ENCODE measurements around the gene ETS1.

ETS1 gene

DNA sequence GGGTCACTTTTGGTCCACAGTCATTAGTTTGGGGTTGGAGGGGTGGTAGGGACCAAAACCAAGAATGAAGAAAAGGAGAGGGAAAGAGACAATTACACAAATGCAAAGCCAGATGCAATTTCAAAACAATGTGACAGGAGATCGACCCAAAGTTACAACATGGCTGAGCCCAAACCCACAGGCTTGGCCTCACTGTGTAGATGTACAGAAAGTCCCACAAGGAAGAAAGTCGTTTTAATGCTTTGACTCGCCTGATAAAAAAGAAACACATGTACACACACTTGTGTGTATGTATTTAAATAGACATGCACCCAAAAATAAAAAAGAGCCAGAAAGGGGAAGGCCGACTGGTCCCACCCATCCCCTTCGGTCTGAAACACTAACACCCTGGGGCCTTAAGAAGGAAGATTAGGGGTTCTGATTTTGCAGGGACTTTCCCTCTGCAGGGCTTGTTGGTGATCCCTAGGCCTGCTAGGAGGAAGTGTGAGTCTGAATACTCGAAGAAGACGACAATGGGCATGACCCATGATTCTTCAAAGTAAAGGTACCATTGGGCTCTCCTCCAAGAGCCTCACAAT lies 104.1 kb downstream of the ETS1 start:
- no peaks in the 10 kb centered on the region for H3K9me3 ChIP-seq (ENCODE audit: control insufficient read depth, low read length)
- no peaks in the 10 kb centered on the region for H3K27me3 ChIP-seq (ENCODE audit: control insufficient read depth, insufficient read depth, low read length, poor library complexity, severe bottlenecking)
- no peak overlapping the region for H3K27ac ChIP-seq (ENCODE audit: insufficient read depth, low read depth, low read length, poor library complexity, severe bottlenecking)
- 92 to 96% methylated on average over 5 to 7 of the region's 7 CpGs for WGBS, 2 experiments
- no peaks in the 10 kb centered on the region for H3K36me3 ChIP-seq (ENCODE audit: control insufficient read depth, insufficient read depth, low read length)
- H3K4me3 ChIP-seq (ENCODE audit: insufficient read depth, low read depth, low read length) = no peak overlapping the region
- H3K4me1 ChIP-seq (ENCODE audit: control insufficient read depth, insufficient read depth, low read length) = no peaks in the 10 kb centered on the region

- Histone ChIP-seq H3K4me1 (ENCODE audit: control insufficient read depth, insufficient read depth, low read length) (no peaks in the 10 kb centered on the region), H3K4me3 (ENCODE audit: insufficient read depth, low read depth, low read length) (no peak overlapping the region)
- 94% methylated on average over 11 of the region's 11 CpGs for WGBS, 2 experiments
Measured at GRCh38 chr11:128482512-128483191, 104.7 kb downstream of the ETS1 start.

DNA sequence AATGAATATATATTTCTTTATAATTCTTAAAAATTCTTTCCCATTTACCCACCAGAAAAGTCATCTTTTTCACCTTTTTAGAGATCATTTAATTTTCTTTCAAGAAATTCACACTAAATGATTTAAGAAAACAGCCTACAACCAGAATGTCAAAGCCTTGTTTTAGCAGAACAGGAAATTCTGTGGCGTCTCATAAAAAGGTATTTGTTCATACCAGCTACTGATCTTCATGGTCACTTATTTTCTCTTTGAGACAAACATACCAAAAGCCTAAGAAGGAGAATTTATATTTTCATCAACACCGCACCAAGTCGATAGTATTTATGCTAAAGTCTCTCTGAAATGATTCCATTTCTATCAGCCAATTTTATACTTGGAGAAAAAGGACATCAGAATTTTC lies 105.3 kb downstream of the ETS1 start:
- WGBS, 2 experiments = 96 to 97% methylated on average over 3 of the region's 3 CpGs
- H3K9me3 ChIP-seq (ENCODE audit: control insufficient read depth, low read length) = no peaks in the 10 kb centered on the region
- H3K36me3 ChIP-seq (ENCODE audit: control insufficient read depth, insufficient read depth, low read length) = no peaks in the 10 kb centered on the region
- H3K4me1 ChIP-seq (ENCODE audit: control insufficient read depth, insufficient read depth, low read length) = no peaks in the 10 kb centered on the region
- H3K27ac ChIP-seq (ENCODE audit: insufficient read depth, low read depth, low read length, poor library complexity, severe bottlenecking) = no peak overlapping the region
- H3K4me3 ChIP-seq (ENCODE audit: insufficient read depth, low read depth, low read length) = no peak overlapping the region
- H3K27me3 ChIP-seq (ENCODE audit: control insufficient read depth, insufficient read depth, low read length, poor library complexity, severe bottlenecking) = no peaks in the 10 kb centered on the region

More at GRCh38 chr11:128482512-128483191, 104.7 kb downstream of the ETS1 start:
- no peaks in the 10 kb centered on the region for H3K27me3 ChIP-seq (ENCODE audit: control insufficient read depth, insufficient read depth, low read length, poor library complexity, severe bottlenecking)
- H3K36me3 ChIP-seq (ENCODE audit: control insufficient read depth, insufficient read depth, low read length) = no peaks in the 10 kb centered on the region
- no peak overlapping the region for H3K27ac ChIP-seq (ENCODE audit: insufficient read depth, low read depth, low read length, poor library complexity, severe bottlenecking)
- no peaks in the 10 kb centered on the region for H3K9me3 ChIP-seq (ENCODE audit: control insufficient read depth, low read length)

DNA sequence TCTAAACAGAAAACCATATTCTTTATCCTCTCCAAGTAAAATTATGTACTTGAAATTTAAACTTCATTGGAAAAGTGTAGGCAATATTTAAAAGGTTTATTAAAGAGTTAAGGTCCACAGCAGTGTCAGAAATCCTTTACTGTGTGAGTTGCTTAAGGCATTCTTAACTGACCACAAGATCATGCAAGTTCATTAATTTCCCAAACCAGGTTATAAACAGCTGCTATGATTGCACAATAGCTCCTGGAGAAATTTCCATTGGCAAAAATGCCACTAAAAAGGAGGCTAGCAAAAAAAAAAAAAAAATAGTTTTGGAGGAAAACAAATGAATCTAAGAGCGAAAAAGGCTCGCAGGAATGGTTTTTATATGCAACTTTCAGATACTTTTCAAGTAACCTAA lies 106.2 kb downstream of the ETS1 start:
- Histone ChIP-seq H3K27me3 (ENCODE audit: control insufficient read depth, insufficient read depth, low read length, poor library complexity, severe bottlenecking) (no peaks in the 10 kb centered on the region), H3K4me3 (ENCODE audit: insufficient read depth, low read depth, low read length) (no peak overlapping the region), H3K9me3 (ENCODE audit: control insufficient read depth, low read length) (no peaks in the 10 kb centered on the region), H3K36me3 (ENCODE audit: control insufficient read depth, insufficient read depth, low read length) (no peaks in the 10 kb centered on the region), H3K27ac (ENCODE audit: insufficient read depth, low read depth, low read length, poor library complexity, severe bottlenecking) (no peak overlapping the region), H3K4me1 (ENCODE audit: control insufficient read depth, insufficient read depth, low read length) (no peaks in the 10 kb centered on the region)
- WGBS, 2 experiments = 91 to 95% methylated on average over 2 of the region's 2 CpGs

GRCh38 chr11:128480665-128481064 lies 106.7 kb downstream of the ETS1 start:
- no peak overlapping the region for H3K27ac ChIP-seq (ENCODE audit: insufficient read depth, low read depth, low read length, poor library complexity, severe bottlenecking)
- WGBS, 2 experiments = 94 to 97% methylated on average over 4 of the region's 4 CpGs
- no peaks in the 10 kb centered on the region for H3K4me1 ChIP-seq (ENCODE audit: control insufficient read depth, insufficient read depth, low read length)
- H3K9me3 ChIP-seq (ENCODE audit: control insufficient read depth, low read length) = no peaks in the 10 kb centered on the region
- no peaks in the 10 kb centered on the region for H3K27me3 ChIP-seq (ENCODE audit: control insufficient read depth, insufficient read depth, low read length, poor library complexity, severe bottlenecking)
- H3K36me3 ChIP-seq (ENCODE audit: control insufficient read depth, insufficient read depth, low read length) = no peaks in the 10 kb centered on the region
- H3K4me3 ChIP-seq (ENCODE audit: insufficient read depth, low read depth, low read length) = no peak overlapping the region

DNA sequence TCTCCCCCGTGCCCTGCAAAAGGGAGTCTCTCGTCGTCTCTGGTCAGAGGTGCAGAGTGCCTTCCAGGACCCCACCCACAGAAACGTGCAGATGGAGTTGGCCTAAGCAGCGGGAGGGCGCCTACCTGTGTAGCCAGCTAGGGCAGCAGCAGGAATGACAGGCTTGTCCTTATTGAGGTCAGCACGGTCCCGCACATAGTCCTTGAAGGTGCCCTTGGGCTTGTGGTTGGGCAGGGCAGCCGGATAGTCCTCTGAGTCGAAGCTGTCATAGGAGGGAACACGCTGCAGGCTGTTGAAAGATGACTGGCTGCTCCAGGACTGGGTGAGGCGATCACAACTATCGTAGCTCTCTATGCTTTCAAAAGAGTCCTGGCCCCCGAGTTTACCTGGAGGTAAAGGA lies 107.3 kb downstream of the ETS1 start:
- Histone ChIP-seq H3K36me3 (ENCODE audit: control insufficient read depth, insufficient read depth, low read length) (no peaks in the 10 kb centered on the region), H3K4me3 (ENCODE audit: insufficient read depth, low read depth, low read length) (no peak overlapping the region), H3K9me3 (ENCODE audit: control insufficient read depth, low read length) (no peaks in the 10 kb centered on the region), H3K27me3 (ENCODE audit: control insufficient read depth, insufficient read depth, low read length, poor library complexity, severe bottlenecking) (no peaks in the 10 kb centered on the region), H3K4me1 (ENCODE audit: control insufficient read depth, insufficient read depth, low read length) (peaks cover 2% of the 10 kb centered on the region), H3K27ac (ENCODE audit: insufficient read depth, low read depth, low read length, poor library complexity, severe bottlenecking) (no peak overlapping the region)
- WGBS, 2 experiments = 90 to 94% methylated on average over 14 of the region's 14 CpGs

- H3K36me3 ChIP-seq (ENCODE audit: control insufficient read depth, insufficient read depth, low read length) = no peaks in the 10 kb centered on the region
Measured at GRCh38 chr11:128479144-128479543, 108.2 kb downstream of the ETS1 start.

GRCh38 chr11:128478305-128478704 lies 109.1 kb downstream of the ETS1 start:
- peaks cover 18% of the 10 kb centered on the region for H3K4me1 ChIP-seq (ENCODE audit: control insufficient read depth, insufficient read depth, low read length)
- no peak overlapping the region for H3K4me3 ChIP-seq (ENCODE audit: insufficient read depth, low read depth, low read length)
- no peaks in the 10 kb centered on the region for H3K36me3 ChIP-seq (ENCODE audit: control insufficient read depth, insufficient read depth, low read length)
- H3K27me3 ChIP-seq (ENCODE audit: control insufficient read depth, insufficient read depth, low read length, poor library complexity, severe bottlenecking) = no peaks in the 10 kb centered on the region
- H3K9me3 ChIP-seq (ENCODE audit: control insufficient read depth, low read length) = no peaks in the 10 kb centered on the region
- H3K27ac ChIP-seq (ENCODE audit: insufficient read depth, low read depth, low read length, poor library complexity, severe bottlenecking) = no peak overlapping the region

More at GRCh38 chr11:128479144-128479543, 108.2 kb downstream of the ETS1 start:
- Histone ChIP-seq H3K27me3 (ENCODE audit: control insufficient read depth, insufficient read depth, low read length, poor library complexity, severe bottlenecking) (no peaks in the 10 kb centered on the region), H3K27ac (ENCODE audit: insufficient read depth, low read depth, low read length, poor library complexity, severe bottlenecking) (no peak overlapping the region), H3K9me3 (ENCODE audit: control insufficient read depth, low read length) (no peaks in the 10 kb centered on the region), H3K4me1 (ENCODE audit: control insufficient read depth, insufficient read depth, low read length) (peaks cover 11% of the 10 kb centered on the region), H3K4me3 (ENCODE audit: insufficient read depth, low read depth, low read length) (no peak overlapping the region)

DNA sequence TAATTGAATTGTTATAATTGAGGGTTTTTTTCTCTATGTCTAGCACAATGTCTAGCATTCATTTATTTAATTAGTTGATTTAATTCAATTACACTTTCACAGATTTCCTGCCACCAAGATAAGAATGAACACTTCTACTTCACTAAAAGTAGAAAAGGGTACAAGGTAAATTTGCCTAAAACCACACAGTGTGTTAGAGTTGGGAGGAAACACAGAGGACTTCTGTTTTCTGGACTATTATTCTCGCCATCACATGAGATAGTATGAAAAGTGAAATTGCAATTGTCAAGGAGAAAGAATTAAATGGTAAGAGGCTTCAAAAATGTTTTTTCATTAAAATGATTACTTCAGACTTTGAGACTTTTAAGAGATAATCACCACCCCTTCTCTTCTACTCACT lies 109.5 kb downstream of the ETS1 start:
- 95 to 100% methylated on average over 1 of the region's 1 CpG for WGBS, 2 experiments
- H3K9me3 ChIP-seq (ENCODE audit: control insufficient read depth, low read length) = no peaks in the 10 kb centered on the region
- H3K4me1 ChIP-seq (ENCODE audit: control insufficient read depth, insufficient read depth, low read length) = peaks cover 18% of the 10 kb centered on the region

GRCh38 chr11:128477278-128477677 lies 110.1 kb downstream of the ETS1 start:
- Histone ChIP-seq H3K4me3 (ENCODE audit: insufficient read depth, low read depth, low read length) (no peak overlapping the region), H3K27me3 (ENCODE audit: control insufficient read depth, insufficient read depth, low read length, poor library complexity, severe bottlenecking) (no peaks in the 10 kb centered on the region), H3K9me3 (ENCODE audit: control insufficient read depth, low read length) (no peaks in the 10 kb centered on the region), H3K36me3 (ENCODE audit: control insufficient read depth, insufficient read depth, low read length) (no peaks in the 10 kb centered on the region), H3K4me1 (ENCODE audit: control insufficient read depth, insufficient read depth, low read length) (peaks cover 18% of the 10 kb centered on the region), H3K27ac (ENCODE audit: insufficient read depth, low read depth, low read length, poor library complexity, severe bottlenecking) (no peak overlapping the region)
- WGBS, 2 experiments = 92 to 95% methylated on average over 3 of the region's 3 CpGs

More for the DNA sequence above, 109.5 kb downstream of the ETS1 start:
- Histone ChIP-seq H3K27me3 (ENCODE audit: control insufficient read depth, insufficient read depth, low read length, poor library complexity, severe bottlenecking) (no peaks in the 10 kb centered on the region), H3K27ac (ENCODE audit: insufficient read depth, low read depth, low read length, poor library complexity, severe bottlenecking) (no peak overlapping the region), H3K36me3 (ENCODE audit: control insufficient read depth, insufficient read depth, low read length) (no peaks in the 10 kb centered on the region), H3K4me3 (ENCODE audit: insufficient read depth, low read depth, low read length) (no peak overlapping the region)

Data from ectodermal cell (in vitro differentiated cells).